GM12878 (cell line): ENCODE data around the gene HSD11B1. TPM values are rescaled to one million over a fixed set of nuclear protein-coding genes. Genes with fewer than 3 reads are reported as not detected.
A peak's percentile ranks its signal among the peaks of the same experiment; 100 is the strongest.

ENCODE experiments used
- CUX1 ChIP-seq: IDR thresholded peaks from 2 replicates; pipeline ENCODE4 v1.6.1; 2012; ENCODE audit warnings: improper control_type of control experiment, low read depth, low read length; ENCODE audit not compliant: insufficient replicate concordance
- ETV6 ChIP-seq, 2 experiments: fragments of 450-650 bp in 1 of 2; IDR thresholded peaks in 1 of 2; conservative IDR thresholded peaks in 1 of 2; 2 replicates each; pipeline ENCODE4 v1.6.1; 2014; ENCODE audit warnings: antibody characterized with exemption in 1 of 2, borderline replicate concordance in 1 of 2, low read depth in 1 of 2, mild to moderate bottlenecking in 1 of 2, moderate library complexity in 1 of 2
- NR2C2 ChIP-seq: IDR thresholded peaks from 2 replicates; pipeline ENCODE4 v1.6.1; 2011; ENCODE audit warnings: borderline replicate concordance, low read depth; ENCODE audit not compliant: control insufficient read depth, insufficient read length
- PBX3 ChIP-seq: IDR thresholded peaks from 2 replicates; pipeline ENCODE4 v1.6.1; 2011; ENCODE audit warnings: mild to moderate bottlenecking, low read depth, low read length, moderate library complexity; ENCODE audit not compliant: insufficient replicate concordance
- PRDM15 ChIP-seq: fragments of 450-650 bp; formaldehyde crosslinking; IDR thresholded peaks from 2 replicates; pipeline ENCODE4 v1.4.0; 2020; ENCODE audit warnings: mild to moderate bottlenecking, moderate library complexity
- RBBP5 ChIP-seq: fragments of 200-600 bp; sonication (generic); conservative IDR thresholded peaks from 2 replicates; pipeline ENCODE4 v1.6.1; 2016
- RELA ChIP-seq: fragments of 450-650 bp; IDR thresholded peaks from 2 replicates; pipeline ENCODE4 v1.8.0; 2014; ENCODE audit warnings: borderline replicate concordance; ENCODE audit not compliant: partially characterized antibody
- SMAD5 ChIP-seq: IDR thresholded peaks from 2 replicates; pipeline ENCODE4 v1.6.1; 2016; ENCODE audit warnings: antibody characterized with exemption, low read depth
- ZBTB33 ChIP-seq: fragments of 450-650 bp; IDR thresholded peaks from 2 replicates; pipeline ENCODE4 v1.6.1; 2017; ENCODE audit warnings: mild to moderate bottlenecking
- ZNF687 ChIP-seq: fragments of 450-650 bp; IDR thresholded peaks from 2 replicates; pipeline ENCODE4 v1.6.1; 2017; ENCODE audit warnings: mild to moderate bottlenecking, moderate library complexity
- polyA plus RNA-seq, 11 experiments: library from polyadenylated mRNA; depleted of rRNA in 4 of 11; unstranded in 6 of 11; stranded (reverse) in 5 of 11; fragments of >200 nt; fragmentation: Nextera tagmentation in 4 of 11; fragmentation: Illumina TruSeq in 1 of 11; extraction: Ambion mirVana in 4 of 11; extraction: Trizol in 1 of 11; gene quantifications; 1 replicate in 1 of 11; 2 replicates in 10 of 11; pipeline versions ENCODE4 v1.2.1 to v1.2.3, GENCODE V29; 2011 to 2016; ENCODE audit warnings: inconsistent platforms in 2 of 11, missing spikeins in 2 of 11, low read depth in 1 of 11
- total RNA-seq, 4 experiments: library from RNA; depleted of rRNA in 3 of 4; stranded (reverse); fragments of >200 nt in 3 of 4; fragmentation: Illumina TruSeq in 1 of 4; extraction: Trizol in 1 of 4; gene quantifications; 2 replicates each; pipeline versions ENCODE4 v1.2.1 to v1.2.3, GENCODE V29; 2013 to 2021

The HSD11B1 gene
- total and polyA plus RNA-seq, 10 of the 15 experiments (the other 5 are each of a cell fraction or from before 2014, with no cell fraction given), result 0.04 to 0.27 (median 0.15) TPM; not detected in 7

GRCh38 chr1:209756615-209757445 is 52.2 kb downstream of the HSD11B1 start (continued):
- TF ChIP-seq ETV6 (conservative IDR thresholded peaks at IDR 0.05 in 1 of 2, IDR thresholded peaks at IDR 0.05 in 1 of 2; ENCODE audit: borderline replicate concordance in 1 of 2, low read depth in 1 of 2) (no peak), ZBTB33 (no peak), CUX1 (no peak), RELA (no peak), NR2C2 (no peak), SMAD5 (no peak), RBBP5 (no peak), PRDM15 (no peak), ZNF687 (peak; percentile 79), PBX3 (no peak)
